MM.1S (cell line): ENCODE data around the gene DBNDD2.

Experiments used
- DNase-seq: peaks from one replicate; pipeline ENCODE4 v3.0.0-alpha.2; 2015
- H2AFZ ChIP-seq: fragments of 300-600 bp; sonication (generic); 2 replicates; pipeline ENCODE4 v1.6.0; 2016; ENCODE audit warnings: antibody characterized with exemption, low read length
- H3F3A ChIP-seq: fragments of 300-600 bp; sonication (generic); 2 replicates; pipeline ENCODE4 v1.6.1; 2016; ENCODE audit warnings: mild to moderate bottlenecking, antibody characterized with exemption, low read length, moderate library complexity, mixed read lengths; ENCODE audit not compliant: insufficient read depth
- H3K27ac ChIP-seq: fragments of 300-600 bp; sonication (generic); 2 replicates; pipeline ENCODE4 v1.5.1; 2016; ENCODE audit warnings: mild to moderate bottlenecking, low read length
- H3K27me3 ChIP-seq: fragments of 300-600 bp; sonication (generic); replicated peaks from 2 replicates; pipeline ENCODE4 v1.6.0; 2016; ENCODE audit warnings: low read length; ENCODE audit not compliant: insufficient read depth
- H3K36me3 ChIP-seq: fragments of 300-600 bp; sonication (generic); replicated peaks from 2 replicates; pipeline ENCODE4 v1.6.1; 2016; ENCODE audit warnings: mild to moderate bottlenecking, low read length, mixed read lengths; ENCODE audit not compliant: insufficient read depth
- H3K4me1 ChIP-seq: fragments of 300-600 bp; sonication (generic); 2 replicates; pipeline ENCODE4 v1.6.1; 2016; ENCODE audit warnings: low read length, mixed read lengths
- H3K4me2 ChIP-seq: fragments of 300-600 bp; sonication (generic); 2 replicates; pipeline ENCODE4 v1.6.0; 2016; ENCODE audit warnings: low read depth, low read length
- H3K4me3 ChIP-seq: fragments of 300-600 bp; sonication (generic); 2 replicates; pipeline ENCODE4 v1.5.1; 2016; ENCODE audit warnings: low read length, mixed read lengths
- H3K79me2 ChIP-seq: fragments of 300-600 bp; sonication (generic); 2 replicates; pipeline ENCODE4 v1.6.1; 2016; ENCODE audit warnings: mixed run types, low read length, mixed read lengths
- H3K9ac ChIP-seq: fragments of 300-600 bp; sonication (generic); 2 replicates; pipeline ENCODE4 v1.6.1; 2016; ENCODE audit warnings: low read length, mixed read lengths
- H3K9me2 ChIP-seq: fragments of 300-600 bp; sonication (generic); replicated peaks from 2 replicates; pipeline ENCODE4 v1.6.1; 2016; ENCODE audit warnings: mild to moderate bottlenecking, low read length, mixed read lengths; ENCODE audit not compliant: insufficient read depth
- H3K9me3 ChIP-seq: fragments of 300-600 bp; sonication (generic); replicated peaks from 2 replicates; pipeline ENCODE4 v1.6.1; 2016; ENCODE audit warnings: mild to moderate bottlenecking, low read length, mixed read lengths; ENCODE audit not compliant: insufficient read depth
- H4K20me1 ChIP-seq: fragments of 300-600 bp; sonication (generic); 2 replicates; pipeline ENCODE4 v1.6.1; 2016; ENCODE audit warnings: mild to moderate bottlenecking, low read length, moderate library complexity, mixed read lengths; ENCODE audit not compliant: insufficient read depth
- EZH2 ChIP-seq: fragments of 300-600 bp; sonication (generic); optimal IDR thresholded peaks from 2 replicates; pipeline ENCODE3; 2017; ENCODE audit warnings: low read depth, mild to moderate bottlenecking, antibody characterized with exemption, low read length, mixed read lengths
- EZH2phosphoT487 ChIP-seq: fragments of 300-600 bp; sonication (generic); IDR thresholded peaks from 2 replicates; pipeline ENCODE4 v1.6.1; 2018; ENCODE audit warnings: antibody characterized with exemption, low read length
- TF ChIP-seq, protein P1 (sequence below): fragments of 300-600 bp; sonication (generic); IDR thresholded peaks from 2 replicates; pipeline ENCODE4 v1.5.1; 2016; ENCODE audit warnings: antibody characterized with exemption, low read length, mixed read lengths

The DBNDD2 gene

DNA sequence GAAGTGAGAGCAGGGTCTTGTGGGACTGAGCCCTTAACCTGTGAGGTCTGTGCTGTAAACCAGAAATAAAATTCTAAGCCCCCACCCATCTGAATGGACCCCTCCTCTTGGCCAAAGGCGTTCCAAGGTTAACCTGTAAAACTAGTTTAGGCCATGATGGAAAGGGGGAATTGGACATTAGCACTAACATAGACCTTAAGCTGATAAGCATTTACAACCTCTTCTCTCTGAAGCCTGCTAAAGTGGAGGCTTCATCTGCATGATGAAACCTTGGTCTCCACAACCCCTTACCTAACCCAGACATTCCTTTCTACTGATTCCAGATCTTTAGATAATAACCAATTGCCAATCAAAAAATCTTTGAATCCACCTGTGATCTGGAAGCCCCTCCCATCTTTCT is 33.7 kb downstream of the DBNDD2 start:
- Histone ChIP-seq H3F3A (no peaks in the 10 kb centered on the region), H3K9me2 (no peaks in the 10 kb centered on the region), H3K4me2 (no peak overlapping the region), H3K36me3 (no peaks in the 10 kb centered on the region), H3K4me3 (no peak overlapping the region), H4K20me1 (no peaks in the 10 kb centered on the region), H3K9me3 (no peaks in the 10 kb centered on the region), H3K9ac (no peak overlapping the region), H3K27me3 (no peaks in the 10 kb centered on the region), H3K27ac (no peak overlapping the region), H3K79me2 (no peaks in the 10 kb centered on the region), H3K4me1 (peaks cover 13% of the 10 kb centered on the region), H2AFZ (no peak overlapping the region)
- no peak for TF ChIP-seq EZH2
- TF ChIP-seq EZH2phosphoT487 = no peak
- TF ChIP-seq, protein P1, sequence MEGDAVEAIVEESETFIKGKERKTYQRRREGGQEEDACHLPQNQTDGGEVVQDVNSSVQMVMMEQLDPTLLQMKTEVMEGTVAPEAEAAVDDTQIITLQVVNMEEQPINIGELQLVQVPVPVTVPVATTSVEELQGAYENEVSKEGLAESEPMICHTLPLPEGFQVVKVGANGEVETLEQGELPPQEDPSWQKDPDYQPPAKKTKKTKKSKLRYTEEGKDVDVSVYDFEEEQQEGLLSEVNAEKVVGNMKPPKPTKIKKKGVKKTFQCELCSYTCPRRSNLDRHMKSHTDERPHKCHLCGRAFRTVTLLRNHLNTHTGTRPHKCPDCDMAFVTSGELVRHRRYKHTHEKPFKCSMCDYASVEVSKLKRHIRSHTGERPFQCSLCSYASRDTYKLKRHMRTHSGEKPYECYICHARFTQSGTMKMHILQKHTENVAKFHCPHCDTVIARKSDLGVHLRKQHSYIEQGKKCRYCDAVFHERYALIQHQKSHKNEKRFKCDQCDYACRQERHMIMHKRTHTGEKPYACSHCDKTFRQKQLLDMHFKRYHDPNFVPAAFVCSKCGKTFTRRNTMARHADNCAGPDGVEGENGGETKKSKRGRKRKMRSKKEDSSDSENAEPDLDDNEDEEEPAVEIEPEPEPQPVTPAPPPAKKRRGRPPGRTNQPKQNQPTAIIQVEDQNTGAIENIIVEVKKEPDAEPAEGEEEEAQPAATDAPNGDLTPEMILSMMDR = no peak
- no peak for DNase-seq

DNA sequence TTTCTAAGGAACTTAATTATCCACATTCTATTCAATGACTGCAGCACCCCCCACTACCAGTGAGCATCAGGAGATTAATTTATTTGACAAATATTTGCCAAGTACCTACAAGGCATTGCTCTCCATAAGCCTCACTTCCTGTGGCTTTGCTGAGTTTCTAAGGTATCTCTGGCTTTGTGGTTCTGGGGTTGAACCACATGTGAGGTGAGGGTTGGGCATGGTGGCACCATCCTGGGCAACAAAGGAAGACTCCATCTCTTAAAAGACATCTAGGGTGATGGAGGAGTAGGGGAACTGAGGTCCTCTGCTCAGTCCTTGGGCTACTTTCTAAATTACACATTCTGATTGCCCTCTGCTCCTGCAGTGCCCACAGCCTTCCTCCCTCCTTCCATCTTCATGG is 36.0 kb downstream of the DBNDD2 start:
- Histone ChIP-seq H3K27ac (no peak overlapping the region), H3K9me2 (no peaks in the 10 kb centered on the region), H3K9ac (no peak overlapping the region), H3K4me1 (peaks cover 13% of the 10 kb centered on the region), H3K36me3 (no peaks in the 10 kb centered on the region), H3K4me2 (peak overlapping the region; percentile 4), H4K20me1 (no peaks in the 10 kb centered on the region), H3K27me3 (no peaks in the 10 kb centered on the region), H2AFZ (no peak overlapping the region), H3K4me3 (no peak overlapping the region), H3K9me3 (no peaks in the 10 kb centered on the region), H3F3A (no peaks in the 10 kb centered on the region), H3K79me2 (no peaks in the 10 kb centered on the region)
- TF ChIP-seq, protein P1 = no peak
- TF ChIP-seq EZH2phosphoT487 (no peak), EZH2 (no peak)
- peak; percentile 66 for DNase-seq

DNA sequence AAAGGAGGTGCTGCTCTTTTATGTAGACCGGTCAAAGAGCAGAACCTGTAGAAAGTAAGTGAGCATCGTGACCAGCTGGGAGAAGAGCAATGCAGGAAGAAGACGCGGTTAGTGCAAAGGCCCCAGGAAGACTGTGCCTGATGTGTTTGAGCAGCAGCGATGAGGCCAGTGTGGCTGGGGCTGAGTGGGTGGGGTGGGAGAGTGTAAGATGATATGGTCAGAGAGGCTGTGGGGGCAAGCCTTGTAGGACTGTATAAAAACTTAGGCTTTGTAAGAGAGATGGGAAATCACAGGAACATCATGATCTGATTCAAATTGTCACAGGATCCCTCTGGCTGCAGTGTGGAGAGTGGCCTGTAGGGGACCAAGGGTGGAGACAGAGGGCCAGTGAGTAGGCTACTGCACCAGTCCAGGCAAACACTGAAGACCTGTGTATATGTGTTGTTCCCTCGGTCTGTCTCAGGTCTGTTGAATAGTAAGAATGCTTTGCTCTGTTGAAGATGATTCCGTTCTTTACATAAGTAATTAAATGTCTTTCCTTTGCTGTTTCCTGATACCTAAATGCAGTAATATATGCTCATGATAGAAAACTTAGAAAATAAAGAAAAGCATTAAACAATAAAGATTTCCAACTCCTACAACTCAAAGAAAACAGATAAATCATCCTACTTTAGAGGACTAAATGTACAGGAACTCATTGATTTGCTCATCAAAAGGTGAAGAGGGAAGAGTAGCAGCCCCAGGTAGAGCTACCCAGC is 37.9 kb downstream of the DBNDD2 start:
- H3K9me3 ChIP-seq = no peaks in the 10 kb centered on the region
- H3K4me1 ChIP-seq = peaks cover 13% of the 10 kb centered on the region
- H3K4me3 ChIP-seq = no peak overlapping the region
- no peaks in the 10 kb centered on the region for H3F3A ChIP-seq
- no peak overlapping the region for H3K4me2 ChIP-seq
- no peaks in the 10 kb centered on the region for H3K79me2 ChIP-seq
- no peak for TF ChIP-seq EZH2
- TF ChIP-seq, protein P1 = peak; percentile 72
- H2AFZ ChIP-seq = no peak overlapping the region
- no peaks in the 10 kb centered on the region for H3K27me3 ChIP-seq
- peak; percentile 56 for DNase-seq
- no peak overlapping the region for H3K9ac ChIP-seq
- H3K9me2 ChIP-seq = no peaks in the 10 kb centered on the region
- H3K27ac ChIP-seq = no peak overlapping the region
- H4K20me1 ChIP-seq = no peaks in the 10 kb centered on the region
- no peaks in the 10 kb centered on the region for H3K36me3 ChIP-seq
